GM12878 (cell line): ENCODE results near the gene SCARB1. TPM values are rescaled to one million over a fixed set of nuclear protein-coding genes. Genes with fewer than 3 reads are reported as not detected.
A peak's percentile ranks its signal among the peaks of the same experiment; 100 is the strongest.

ENCODE experiments used
- ATAC-seq: fragments of 200-7000 bp; cut with Tn5 transposase; 3 replicates; pipeline ENCODE4 v1.9.1; 2020; ENCODE audit warnings: mild to moderate bottlenecking, moderate library complexity
- BruUV-seq: library from RNA; stranded (reverse); fragments of 400-500 nt; replicated peaks from 2 replicates; lab custom pipeline; 2021; lab: Mats Ljungman, UMichigan
- CTCF ChIA-PET: fragments of 300-600 bp; sonication (Branson Sonifier 250); formaldehyde crosslinking; extraction: SDS; loops from one replicate; lab custom pipeline; 2021; ENCODE audit warnings: inconsistent platforms; lab: Yijun Ruan, JAX
- POLR2A ChIA-PET: fragments of 350-600 bp; formaldehyde crosslinking; extraction: SDS; loops from one replicate; lab custom pipeline; 2021; ENCODE audit warnings: inconsistent platforms; lab: Charles Lee
- RAD21 ChIA-PET: fragments of 300-600 bp; sonication (Branson Sonifier 250); formaldehyde crosslinking; loops from one replicate; lab custom pipeline; 2023; ENCODE audit warnings: antibody characterized with exemption; ENCODE audit not compliant: unreplicated experiment; lab: Charles Lee
- SMC1A ChIA-PET: fragments of 300-600 bp; sonication (Branson Sonifier 250); formaldehyde crosslinking; loops from one replicate; lab custom pipeline; 2023; ENCODE audit not compliant: unreplicated experiment, uncharacterized antibody; lab: Charles Lee
- DNase-seq: peaks from one replicate; pipeline ENCODE4 v3.0.0-alpha.2; 2011; ENCODE audit warnings: low read depth, low spot score
- FAIRE-seq: peaks from 3 replicates; lab custom pipeline; 2011; peaks lifted over from hg19 to GRCh38; lab: Jason Lieb, UNC
- H2AFZ ChIP-seq: 2 replicates; pipeline ENCODE4 v1.6.0; 2011; ENCODE audit warnings: low read depth, low read length, control low read depth; ENCODE audit not compliant: control insufficient read depth
- H3K27ac ChIP-seq: 2 replicates; pipeline ENCODE4 v1.5.1; 2011; ENCODE audit warnings: control low read depth; ENCODE audit not compliant: control insufficient read depth, insufficient read depth
- H3K27me3 ChIP-seq, 2 experiments: replicated peaks in 1 of 2; 2 replicates each; pipeline versions ENCODE4 v1.6.0 to v1.6.1; 2011; ENCODE audit warnings: low read length in 1 of 2; ENCODE audit not compliant: control insufficient read depth in 2 of 2, insufficient read depth in 2 of 2
- H3K36me3 ChIP-seq, 2 experiments: 2 replicates each; pipeline ENCODE4 v1.5.1; 2011; ENCODE audit warnings: low read length in 1 of 2; ENCODE audit not compliant: control insufficient read depth in 2 of 2, insufficient read depth in 2 of 2
- H3K4me1 ChIP-seq: 2 replicates; pipeline ENCODE4 v1.6.1; 2011; ENCODE audit warnings: mild to moderate bottlenecking, low read length, moderate library complexity, mixed read lengths; ENCODE audit not compliant: control insufficient read depth, insufficient read depth
- H3K4me2 ChIP-seq: 2 replicates; pipeline ENCODE4 v1.6.0; 2011; ENCODE audit warnings: control low read depth; ENCODE audit not compliant: control insufficient read depth, insufficient read depth
- H3K4me3 ChIP-seq: fragments of 200-600 bp; sonication (generic); 2 replicates; pipeline ENCODE4 v1.5.1; 2016
- H3K79me2 ChIP-seq: 2 replicates; pipeline ENCODE4 v1.6.0; 2011; ENCODE audit warnings: low read length; ENCODE audit not compliant: control insufficient read depth, insufficient read depth
- H3K9ac ChIP-seq: 2 replicates; pipeline ENCODE4 v1.8.0; 2011; ENCODE audit warnings: low read length, control low read depth, mixed read lengths; ENCODE audit not compliant: control insufficient read depth, insufficient read depth
- H3K9me3 ChIP-seq: replicated peaks from 3 replicates; pipeline ENCODE4 v1.5.1; 2011; ENCODE audit warnings: mild to moderate bottlenecking, low read length; ENCODE audit not compliant: control insufficient read depth, insufficient read depth
- H4K20me1 ChIP-seq: 2 replicates; pipeline ENCODE4 v1.6.0; 2011; ENCODE audit not compliant: control insufficient read depth, insufficient read depth
- BACH1 ChIP-seq: fragments of 450-650 bp; IDR thresholded peaks from 2 replicates; pipeline ENCODE4 v1.6.1; 2017; ENCODE audit warnings: mild to moderate bottlenecking, borderline replicate concordance
- CBFB ChIP-seq: IDR thresholded peaks from 2 replicates; pipeline ENCODE4 v1.6.1; 2016; ENCODE audit warnings: antibody characterized with exemption, low read depth
- CREM ChIP-seq: IDR thresholded peaks from 2 replicates; pipeline ENCODE4 v1.6.1; 2014; ENCODE audit warnings: antibody characterized with exemption, low read depth
- JUNB ChIP-seq: IDR thresholded peaks from 2 replicates; pipeline ENCODE4 v1.6.1; 2016; ENCODE audit warnings: antibody characterized with exemption, mild to moderate bottlenecking
- NFYB ChIP-seq: IDR thresholded peaks from 2 replicates; pipeline ENCODE4 v1.6.1; 2011; ENCODE audit warnings: low read depth, mild to moderate bottlenecking, low read length, improper control_type of control experiment, moderate library complexity; ENCODE audit not compliant: insufficient read depth
- NR2C1 ChIP-seq: fragments of 450-650 bp; IDR thresholded peaks from 2 replicates; pipeline ENCODE4 v1.6.1; 2017; ENCODE audit warnings: antibody characterized with exemption, mild to moderate bottlenecking, moderate library complexity
- NRF1 ChIP-seq: conservative IDR thresholded peaks from 2 replicates; pipeline ENCODE4 v1.6.1; 2011; ENCODE audit warnings: mild to moderate bottlenecking, low read depth, low read length, improper control_type of control experiment
- RAD51 ChIP-seq: fragments of 450-650 bp; IDR thresholded peaks from 2 replicates; pipeline ENCODE4 v1.6.1; 2016; ENCODE audit warnings: moderate library complexity, mild to moderate bottlenecking, inconsistent platforms
- USF1 ChIP-seq: IDR thresholded peaks from 2 replicates; pipeline ENCODE4 v1.6.1; 2011; ENCODE audit warnings: borderline replicate concordance, low read depth, mild to moderate bottlenecking, moderate library complexity, mixed read lengths, low read length; ENCODE audit not compliant: insufficient read depth; ENCODE audit errors: extremely low read length
- ZNF24 ChIP-seq: fragments of 450-650 bp; IDR thresholded peaks from 2 replicates; pipeline ENCODE4 v1.6.1; 2017; ENCODE audit warnings: antibody characterized with exemption, mild to moderate bottlenecking
- WGBS: methylation state at CpG from one replicate; pipeline ENCODE4 v1.1.6; 2016; ENCODE audit warnings: low lambda C conversion rate; ENCODE audit not compliant: insufficient replicate concordance, insufficient coverage; ENCODE audit errors: missing lambda C conversion rate; 5-methylcytosine and 5-hydroxymethylcytosine counted together
- in situ Hi-C: fragments of 300-500 bp; cut with MboI; formaldehyde crosslinking; loops from 9 replicates; pipeline ENCODE4 v1.14.3; 2018; ENCODE audit warnings: mixed read lengths
- intact Hi-C: fragments of 100-400 bp; cut with micrococcal nuclease; formaldehyde crosslinking; loops from one replicate; pipeline ENCODE4 v1.14.2; 2022; ENCODE audit not compliant: unreplicated experiment
- polyA plus RNA-seq, 11 experiments: library from polyadenylated mRNA; depleted of rRNA in 4 of 11; unstranded in 6 of 11; stranded (reverse) in 5 of 11; fragments of >200 nt; fragmentation: Nextera tagmentation in 4 of 11; fragmentation: Illumina TruSeq in 1 of 11; extraction: Ambion mirVana in 4 of 11; extraction: Trizol in 1 of 11; gene quantifications; 1 replicate in 1 of 11; 2 replicates in 10 of 11; pipeline versions ENCODE4 v1.2.1 to v1.2.3, GENCODE V29; 2011 to 2016; ENCODE audit warnings: inconsistent platforms in 2 of 11, missing spikeins in 2 of 11, low read depth in 1 of 11
- total RNA-seq, 4 experiments: library from RNA; depleted of rRNA in 3 of 4; stranded (reverse); fragments of >200 nt in 3 of 4; fragmentation: Illumina TruSeq in 1 of 4; extraction: Trizol in 1 of 4; gene quantifications; 2 replicates each; pipeline versions ENCODE4 v1.2.1 to v1.2.3, GENCODE V29; 2013 to 2021
- TF ChIP-seq, protein P1 (sequence below): IDR thresholded peaks from 2 replicates; pipeline ENCODE4 v1.6.1; 2011; ENCODE audit warnings: low read depth, low read length, improper control_type of control experiment, borderline replicate concordance

SCARB1 gene
- total and polyA plus RNA-seq, 10 of the 15 experiments (the other 5 are each of a cell fraction or from before 2014, with no cell fraction given), result 0.34 to 104 (median 63.1) TPM

DNA sequence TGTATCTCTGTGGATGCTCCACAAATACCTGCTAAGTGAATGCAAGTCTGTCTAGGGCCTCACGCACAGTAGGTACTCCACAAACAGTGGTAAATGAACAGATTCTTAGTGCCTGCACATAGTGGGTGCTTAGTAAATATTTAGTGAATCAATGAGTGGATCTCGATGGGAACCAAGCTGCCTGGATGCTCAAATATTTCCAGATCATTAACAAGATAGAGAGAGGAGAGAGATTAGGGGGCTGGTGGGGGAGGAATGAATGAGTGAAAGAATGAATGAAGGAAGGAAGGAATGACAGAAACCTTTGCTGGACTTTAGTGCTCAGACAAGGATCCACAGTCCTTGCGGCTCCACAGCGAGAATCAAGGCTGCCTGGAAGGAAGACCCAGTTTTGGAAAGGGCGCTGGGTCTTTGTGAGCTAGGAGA is 118.2 kb downstream of the SCARB1 start:
- no peak overlapping the region for H3K27ac ChIP-seq

DNA sequence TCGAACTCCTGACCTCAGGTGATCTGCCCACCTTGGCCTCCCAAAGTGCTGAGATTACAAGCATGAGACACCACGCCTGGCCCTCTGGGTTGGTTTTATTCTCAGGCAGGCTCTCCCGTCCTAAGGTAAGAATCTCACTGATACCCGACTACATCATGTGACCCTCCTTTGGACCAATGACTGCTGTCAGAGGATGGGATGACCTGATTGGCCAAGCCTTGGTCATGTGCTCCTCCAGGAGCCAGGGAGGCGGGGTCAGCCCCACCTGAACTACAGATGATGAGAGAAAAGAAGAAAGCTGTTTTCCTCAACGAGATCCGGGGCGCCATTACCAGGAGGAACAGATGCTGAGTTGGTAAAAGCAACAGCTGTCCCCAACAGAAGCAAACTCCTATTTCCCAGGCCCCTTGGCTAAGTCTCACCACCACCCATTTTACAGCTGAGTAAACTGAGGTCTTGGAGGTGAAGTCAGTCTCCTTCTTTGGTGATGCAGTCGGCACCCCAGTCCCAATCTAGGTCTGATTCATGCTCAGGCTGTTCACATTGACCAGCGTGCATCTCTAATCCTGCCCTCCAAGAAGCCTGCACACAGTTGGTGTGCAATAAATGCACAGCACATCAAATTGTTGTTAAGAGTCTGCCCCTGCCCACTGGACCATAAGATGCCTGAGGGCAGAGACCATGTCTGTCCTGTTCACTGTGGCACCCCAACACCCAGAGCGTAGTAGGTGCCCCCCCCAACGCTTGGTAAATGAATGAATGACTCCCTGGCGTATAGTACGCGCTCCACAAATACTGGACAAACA is 118.8 kb downstream of the SCARB1 start:
- peak; percentile 77 for FAIRE-seq
- Histone ChIP-seq H3K79me2 (no peaks in the 10 kb centered on the region), H3K36me3 (no peaks in the 10 kb centered on the region), H3K4me2 (no peak overlapping the region), H2AFZ (peak overlapping the region; percentile 13), H3K9ac (no peak overlapping the region), H3K27me3 (no peaks in the 10 kb centered on the region; a peak in 1 of 4 replicates), H3K4me1 (peaks cover 6% of the 10 kb centered on the region), H3K9me3 (no peaks in the 10 kb centered on the region), H3K27ac (no peak overlapping the region), H4K20me1 (no peaks in the 10 kb centered on the region), H3K4me3 (no peak overlapping the region)
- peak; percentile 92 for ATAC-seq
- intact Hi-C loops, result loop anchor here (5.0 kb wide), 1 partner anchor 293 kb away; no protein-coding TSS in a partner anchor
- ChIA-PET CTCF (interaction anchor here (0.7 kb wide), 1 partner anchor 27 kb away, joined by 3 read pairs; no protein-coding TSS in a partner anchor), POLR2A (no interaction called here), SMC1A (interaction anchor here (1.0 kb wide), 1 partner anchor 23 kb away, joined by 3 read pairs; no protein-coding TSS in a partner anchor), RAD21 (no interaction called here)
- WGBS, result 45% methylated on average over 15 of the region's 15 CpGs
- BruUV-seq, result no TSS peak
- peak; percentile 48 for DNase-seq
- TF ChIP-seq NR2C1, result no peak
- TF ChIP-seq RAD51, result peak; percentile 90
- no peak for TF ChIP-seq BACH1
- TF ChIP-seq JUNB, result no peak
- TF ChIP-seq, protein P1, sequence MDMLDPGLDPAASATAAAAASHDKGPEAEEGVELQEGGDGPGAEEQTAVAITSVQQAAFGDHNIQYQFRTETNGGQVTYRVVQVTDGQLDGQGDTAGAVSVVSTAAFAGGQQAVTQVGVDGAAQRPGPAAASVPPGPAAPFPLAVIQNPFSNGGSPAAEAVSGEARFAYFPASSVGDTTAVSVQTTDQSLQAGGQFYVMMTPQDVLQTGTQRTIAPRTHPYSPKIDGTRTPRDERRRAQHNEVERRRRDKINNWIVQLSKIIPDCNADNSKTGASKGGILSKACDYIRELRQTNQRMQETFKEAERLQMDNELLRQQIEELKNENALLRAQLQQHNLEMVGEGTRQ, result peak; percentile 74
- TF ChIP-seq NRF1, result no peak
- TF ChIP-seq CBFB, result no peak
- peak; percentile 78 for TF ChIP-seq USF1
- TF ChIP-seq NFYB, result peak; percentile 90
- in situ Hi-C loops, result loop anchor here (10.0 kb wide), 1 partner anchor 60 kb away; no protein-coding TSS in a partner anchor

More for the DNA sequence above, 118.2 kb downstream of the SCARB1 start:
- CTCF ChIA-PET, result interaction anchor here (0.7 kb wide), 1 partner anchor 26 kb away, joined by 3 read pairs; no protein-coding TSS in a partner anchor
- BruUV-seq, result no TSS peak
- Histone ChIP-seq H3K36me3 (no peaks in the 10 kb centered on the region), H3K9me3 (no peaks in the 10 kb centered on the region), H3K4me1 (peaks cover 6% of the 10 kb centered on the region), H3K9ac (no peak overlapping the region), H3K27me3 (no peaks in the 10 kb centered on the region; a peak in 1 of 4 replicates), H2AFZ (no peak overlapping the region), H3K4me3 (no peak overlapping the region), H4K20me1 (no peaks in the 10 kb centered on the region), H3K79me2 (no peaks in the 10 kb centered on the region), H3K4me2 (no peak overlapping the region)
- intact Hi-C loops (loop anchor here (5.0 kb wide), 1 partner anchor 293 kb away; no protein-coding TSS in a partner anchor), in situ Hi-C loops (loop anchor here (10.0 kb wide), 1 partner anchor 61 kb away; no protein-coding TSS in a partner anchor)
- FAIRE-seq, result no peak
- WGBS, result 61% methylated on average over 4 of the region's 5 CpGs
- POLR2A ChIA-PET, result no interaction called here
- no peak for DNase-seq
- SMC1A ChIA-PET, result interaction anchor here (1.2 kb wide), 1 partner anchor 17 kb away, joined by 3 read pairs; no protein-coding TSS in a partner anchor
- no peak for ATAC-seq
- TF ChIP-seq CREM (no peak), ZNF24 (peak; percentile 75; the same call in 1 of the 2 replicates)
- RAD21 ChIA-PET, result no interaction called here
